Activated CD4-positive, alpha-beta T cell treated with anti-CD3 and anti-CD28 coated beads for 36 hours (primary cell): Measurements from ENCODE around the gene MAPKAPK5. TPM values are rescaled to one million over a fixed set of nuclear protein-coding genes. Genes with fewer than 3 reads are reported as not detected.
A peak's percentile ranks its signal among the peaks of the same experiment; 100 is the strongest.
"Not testable (repeated sequence)": the region's sequence is repeated elsewhere in the genome, so short reads cannot be mapped to it uniquely, and the experiment has no call there.

Experiments used
- ATAC-seq: fragments of 200-7000 bp; cut with Tn5 transposase; one replicate; pipeline ENCODE4 v1.10.0; 2021; ENCODE audit warnings: mild to moderate bottlenecking, moderate library complexity
- CTCF ChIA-PET: fragments of 350-600 bp; sonication (Branson Sonifier 250); formaldehyde crosslinking; loops from one replicate; lab custom pipeline; 2021; ENCODE audit warnings: antibody characterized with exemption; lab: Charles Lee
- POLR2A ChIA-PET: fragments of 350-600 bp; sonication (Branson Sonifier 250); formaldehyde crosslinking; loops from one replicate; lab custom pipeline; 2021; ENCODE audit warnings: antibody characterized with exemption, inconsistent platforms; lab: Charles Lee
- DNase-seq: peaks from one replicate; pipeline ENCODE4 v3.0.0-alpha.2; 2020
- H3K27ac Mint-ChIP-seq: one replicate; pipeline ENCODE4 v1.8.0; 2021; ENCODE audit warnings: mixed read lengths
- H3K27me3 Mint-ChIP-seq: one replicate; pipeline ENCODE4 v1.8.0; 2021; ENCODE audit warnings: mixed read lengths
- H3K36me3 Mint-ChIP-seq: one replicate; pipeline ENCODE4 v1.8.0; 2021; ENCODE audit warnings: low read depth, mixed read lengths
- H3K4me1 Mint-ChIP-seq: one replicate; pipeline ENCODE4 v1.8.0; 2021; ENCODE audit warnings: mixed read lengths
- H3K4me3 Mint-ChIP-seq: one replicate; pipeline ENCODE4 v1.8.0; 2021; ENCODE audit warnings: mild to moderate bottlenecking, moderate library complexity, mixed read lengths
- H3K9me3 Mint-ChIP-seq: one replicate; pipeline ENCODE4 v1.8.0; 2021; ENCODE audit warnings: low read depth, mixed read lengths
- intact Hi-C, 2 experiments: fragments of 100-400 bp; cut with DNase I in 1 of 2; cut with micrococcal nuclease in 1 of 2; formaldehyde crosslinking; loops; one replicate each; pipeline versions ENCODE4 v1.14.2 to v1.15.1; 2022 to 2024; cut with DNase I, micrococcal nuclease
- microRNA-seq: library from miRNA; unstranded; fragments of <30 nt; microRNA quantifications from one replicate; pipeline ENCODE4 v1.2.0, GENCODE V29; 2021; ENCODE audit warnings: borderline replicate concordance
- total RNA-seq, 2 experiments: library from RNA; stranded (reverse); gene quantifications; one replicate each; pipeline ENCODE4 v1.2.3, GENCODE V29; 2021

Gene MAPKAPK5
- total RNA-seq, 2 experiments from 2014 or later: 47.5 to 57.5 TPM

DNA sequence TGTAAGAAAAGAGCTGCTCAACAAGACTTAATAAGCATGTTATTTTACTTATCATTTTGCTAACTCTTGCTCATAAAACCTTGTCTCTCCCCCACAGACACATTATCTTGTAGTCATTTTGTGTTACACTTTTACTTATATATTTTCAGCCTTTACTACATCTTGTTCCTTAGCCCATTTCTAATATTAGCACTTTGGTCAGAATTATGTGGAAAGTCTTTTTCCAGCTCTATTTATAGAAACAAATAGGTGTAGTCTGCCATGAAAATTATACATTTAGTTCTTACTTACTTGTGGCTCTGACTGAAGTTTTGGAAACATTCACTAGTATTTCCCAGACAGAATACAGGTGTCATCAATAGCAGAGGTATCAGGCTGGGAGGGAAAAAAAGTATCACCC is 94.8 kb downstream of the MAPKAPK5 start:
- intact Hi-C loops: no loop called here
- Mint-ChIP-seq H3K4me3 (no peak overlapping the region), H3K4me1 (no peaks in the 10 kb centered on the region), H3K27me3 (no peaks in the 10 kb centered on the region), H3K36me3 (peaks cover 2% of the 10 kb centered on the region), H3K9me3 (no peaks in the 10 kb centered on the region), H3K27ac (no peak overlapping the region)
- CTCF ChIA-PET: interaction anchor here (0.7 to 0.9 kb wide), 3 partner anchors 15 to 124 kb away, joined by 3 to 4 read pairs (median 3); no protein-coding TSS in a partner anchor
- POLR2A ChIA-PET: interaction anchor here (0.7 kb wide), 1 partner anchor 369 kb away, joined by 5 read pairs; no protein-coding TSS in a partner anchor
- ATAC-seq (no peak), DNase-seq (no peak)

- H3K36me3 Mint-ChIP-seq: no peaks in the 10 kb centered on the region
- H3K4me1 Mint-ChIP-seq: peaks cover 2% of the 10 kb centered on the region
- no peaks in the 10 kb centered on the region for H3K27me3 Mint-ChIP-seq
- H3K27ac Mint-ChIP-seq: no peak overlapping the region
- ChIA-PET POLR2A (no interaction called here), CTCF (interaction anchor here (0.5 to 0.9 kb wide), 2 partner anchors 16 to 289 kb away, joined by 3 read pairs; no protein-coding TSS in a partner anchor)
- H3K9me3 Mint-ChIP-seq: no peaks in the 10 kb centered on the region
- DNase-seq: no peak
- intact Hi-C loops: no loop called here
- no peak for ATAC-seq
- no peak overlapping the region for H3K4me3 Mint-ChIP-seq
These were observed 95.4 kb downstream of the MAPKAPK5 start for GRCh38 chr12:111937429-111937828.

DNA sequence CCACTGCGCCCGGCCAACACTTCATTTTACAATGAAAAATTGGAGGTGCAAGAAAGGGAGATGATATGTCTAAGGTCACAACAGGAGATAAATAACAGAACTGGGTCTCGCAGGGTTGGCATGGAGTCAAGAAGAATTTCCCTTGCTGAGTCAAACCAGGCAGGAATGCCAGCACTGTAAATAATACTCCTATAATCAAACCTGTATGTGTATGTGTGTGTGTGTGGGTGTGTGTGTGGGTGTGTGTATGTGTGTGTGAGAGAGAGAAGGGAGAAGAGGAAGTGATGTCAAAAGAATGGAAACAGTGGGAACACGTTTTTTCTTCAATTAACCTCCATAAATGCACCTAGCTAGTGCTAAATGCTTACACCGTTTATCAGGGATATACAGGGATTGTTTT is 100.5 kb downstream of the MAPKAPK5 start:
- ATAC-seq (no peak), DNase-seq (peak; percentile 7)
- ChIA-PET CTCF (interaction anchor here (0.7 to 1.3 kb wide), 2 partner anchors 82 to 469 kb away, joined by 3 to 4 read pairs; no protein-coding TSS in a partner anchor), POLR2A (interaction anchor here (0.5 kb wide), 1 partner anchor 74 kb away, joined by 8 read pairs; no protein-coding TSS in a partner anchor)
- Mint-ChIP-seq H3K36me3 (no peaks in the 10 kb centered on the region), H3K27ac (peak overlapping the region; percentile 77), H3K9me3 (no peaks in the 10 kb centered on the region), H3K4me3 (no peak overlapping the region), H3K27me3 (no peaks in the 10 kb centered on the region), H3K4me1 (peaks cover 15% of the 10 kb centered on the region)
- intact Hi-C loops: no loop called here

DNA sequence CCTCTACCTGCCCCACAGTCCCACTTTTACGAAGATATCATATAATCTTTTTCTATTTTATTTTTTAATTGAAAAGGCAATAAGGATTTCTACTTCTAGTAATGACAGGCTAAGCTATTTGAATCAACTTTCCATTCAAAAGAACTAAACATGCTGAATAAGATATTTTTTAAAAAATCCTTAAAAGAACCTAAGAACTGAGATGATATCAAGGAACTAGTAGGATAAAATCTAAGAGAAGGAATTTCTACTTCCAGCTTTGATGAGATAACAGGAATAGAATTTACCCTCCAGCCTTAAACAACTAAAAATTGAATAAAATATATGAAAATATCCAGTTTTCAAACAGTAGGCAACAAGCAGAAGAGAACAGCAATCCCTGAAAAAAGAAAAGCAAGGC is 101.9 kb downstream of the MAPKAPK5 start:
- Mint-ChIP-seq H3K4me3 (no peak overlapping the region), H3K36me3 (no peaks in the 10 kb centered on the region), H3K27me3 (no peaks in the 10 kb centered on the region), H3K27ac (no peak overlapping the region), H3K9me3 (no peaks in the 10 kb centered on the region), H3K4me1 (peaks cover 16% of the 10 kb centered on the region)
- ATAC-seq: no peak
- POLR2A ChIA-PET: no interaction called here
- no peak for DNase-seq
- intact Hi-C loops: no loop called here
- CTCF ChIA-PET: interaction anchor here (0.7 to 3.0 kb wide), 11 partner anchors 70 to 444 kb away, joined by 3 to 18 read pairs (median 5); no protein-coding TSS in a partner anchor

- ATAC-seq: peak; percentile 68
These were observed 109.1 kb downstream of the MAPKAPK5 start for GRCh38 chr12:111950961-111951676.

More at GRCh38 chr12:111950961-111951676, 109.1 kb downstream of the MAPKAPK5 start:
- H3K4me3 Mint-ChIP-seq, H3K27me3 Mint-ChIP-seq, POLR2A ChIA-PET, H3K9me3 Mint-ChIP-seq, H3K27ac Mint-ChIP-seq: not testable (repeated sequence)
- intact Hi-C loops: loop anchor here in 1 of 2 experiments (5.0 kb wide), 1 partner anchor 41 kb away; no protein-coding TSS in a partner anchor
- H3K4me1 Mint-ChIP-seq: peaks cover 26% of the 10 kb centered on the region
- peak; percentile 11 for DNase-seq
- peaks cover 17% of the 10 kb centered on the region for H3K36me3 Mint-ChIP-seq
- CTCF ChIA-PET: interaction anchor here (1.3 kb wide), 1 partner anchor 65 kb away, joined by 4 read pairs; no protein-coding TSS in a partner anchor

Small RNA genes lying within 50 kb of the gene (microRNA-seq; reads per million reads assigned to microRNA genes)
- not detected for gene MIR6761

Other genes with a start within 250 kb of the MAPKAPK5 start
- 10 to 100 TPM; 44.2 to 47.9 TPM for gene ATXN2, start 242.9 kb upstream of the MAPKAPK5 start, total RNA-seq
- 10 to 100 TPM; 18.3 to 23.6 TPM for gene BRAP, start 156.3 kb upstream of the MAPKAPK5 start, total RNA-seq
- gene ACAD10, start 156.2 kb upstream of the MAPKAPK5 start, total RNA-seq: 10 to 100 TPM; 25.5 to 27.5 TPM
- gene ALDH2, start 75.3 kb upstream of the MAPKAPK5 start, total RNA-seq: 1 to 10 TPM; 6.1 to 6.2 TPM
- gene TMEM116, start 170.9 kb downstream of the MAPKAPK5 start, total RNA-seq: 10 to 100 TPM; 11.2 to 12.5 TPM
- gene ERP29, start 171.2 kb downstream of the MAPKAPK5 start, total RNA-seq: 10 to 100 TPM; 79.7 to 87.3 TPM